Activated T-helper 2 cell treated with anti-CD3 and anti-CD28 coated beads, Interferon-gamma antibody, Interleukin-2, Interleukin-4, amounts not matched to agents 10 μg/mL and 5 μg/mL and 100 μg/mL, durations not matched to agents 14 hours and 24 hours and 36 hours (primary cell): ENCODE data around the gene CACNG5. TPM values are rescaled to one million over a fixed set of nuclear protein-coding genes. Genes with fewer than 3 reads are reported as not detected.

Experiments
- DNase-seq: peaks from one replicate; pipeline ENCODE4 v3.0.0; 2021; ENCODE audit warnings: low spot score
- H3K27ac Mint-ChIP-seq: one replicate; pipeline ENCODE4 v1.8.0; 2021; ENCODE audit warnings: mixed read lengths
- H3K27me3 Mint-ChIP-seq: one replicate; pipeline ENCODE4 v1.8.0; 2021; ENCODE audit warnings: low read depth, mixed read lengths
- H3K36me3 Mint-ChIP-seq: one replicate; pipeline ENCODE4 v1.8.0; 2021; ENCODE audit warnings: low read depth, mixed read lengths
- H3K4me1 Mint-ChIP-seq: one replicate; pipeline ENCODE4 v1.8.0; 2021; ENCODE audit warnings: low read depth, mixed read lengths
- H3K4me3 Mint-ChIP-seq: one replicate; pipeline ENCODE4 v1.8.0; 2021; ENCODE audit warnings: low read depth, mild to moderate bottlenecking, moderate library complexity, mixed read lengths
- H3K9me3 Mint-ChIP-seq: one replicate; pipeline ENCODE4 v1.8.0; 2021; ENCODE audit warnings: mixed read lengths
- intact Hi-C: fragments of 100-400 bp; cut with micrococcal nuclease; formaldehyde crosslinking; loops from one replicate; pipeline ENCODE4 v1.15.1; 2023
- total RNA-seq: library from RNA; stranded (reverse); gene quantifications from 2 replicates; pipeline ENCODE4 v1.2.3, GENCODE V29; 2022

The CACNG5 gene
- total RNA-seq, 1 donor from 2014 or later, result not detected

GRCh38 chr17:66904760-66905624 is 70.1 kb downstream of the CACNG5 start:
- Mint-ChIP-seq H3K4me1 (peaks cover 5% of the 10 kb centered on the region), H3K4me3 (no peak overlapping the region)
- intact Hi-C loops, result no loop called here

GRCh38 chr17:66906321-66907278 is 71.7 kb downstream of the CACNG5 start:
- peaks cover 6% of the 10 kb centered on the region for H3K27me3 Mint-ChIP-seq
- DNase-seq, result peak; percentile 46
- H3K4me1 Mint-ChIP-seq, result peaks cover 5% of the 10 kb centered on the region
- no peaks in the 10 kb centered on the region for H3K9me3 Mint-ChIP-seq
- H3K4me3 Mint-ChIP-seq, result no peak overlapping the region
- no peaks in the 10 kb centered on the region for H3K36me3 Mint-ChIP-seq
- no peak overlapping the region for H3K27ac Mint-ChIP-seq
- intact Hi-C loops, result loop anchor here (2.0 kb wide), 3 partner anchors 192 to 706 kb away; no protein-coding TSS in a partner anchor

More at GRCh38 chr17:66904760-66905624, 70.1 kb downstream of the CACNG5 start:
- Mint-ChIP-seq H3K27me3 (peaks cover 6% of the 10 kb centered on the region), H3K9me3 (no peaks in the 10 kb centered on the region), H3K27ac (no peak overlapping the region), H3K36me3 (no peaks in the 10 kb centered on the region)
- DNase-seq, result no peak

- Mint-ChIP-seq H3K27me3 (peaks cover 6% of the 10 kb centered on the region), H3K4me3 (no peak overlapping the region), H3K9me3 (no peaks in the 10 kb centered on the region), H3K36me3 (no peaks in the 10 kb centered on the region), H3K27ac (no peak overlapping the region), H3K4me1 (peaks cover 5% of the 10 kb centered on the region)
- no peak for DNase-seq
- intact Hi-C loops, result no loop called here
Observed at GRCh38 chr17:66909804-66910373, 75.0 kb downstream of the CACNG5 start.

GRCh38 chr17:66910651-66911285 is 75.9 kb downstream of the CACNG5 start:
- no peak for DNase-seq
- intact Hi-C loops, result no loop called here
- Mint-ChIP-seq H3K4me1 (peaks cover 5% of the 10 kb centered on the region), H3K4me3 (no peak overlapping the region), H3K27me3 (peaks cover 6% of the 10 kb centered on the region), H3K27ac (no peak overlapping the region), H3K36me3 (no peaks in the 10 kb centered on the region), H3K9me3 (no peaks in the 10 kb centered on the region)

- H3K4me1 Mint-ChIP-seq, result no peaks in the 10 kb centered on the region
- no peak for DNase-seq
- intact Hi-C loops, result no loop called here
- H3K9me3 Mint-ChIP-seq, result no peaks in the 10 kb centered on the region
- no peaks in the 10 kb centered on the region for H3K27me3 Mint-ChIP-seq
- no peak overlapping the region for H3K4me3 Mint-ChIP-seq
- no peak overlapping the region for H3K27ac Mint-ChIP-seq
- no peaks in the 10 kb centered on the region for H3K36me3 Mint-ChIP-seq
Observed at GRCh38 chr17:66915204-66915611, 80.3 kb downstream of the CACNG5 start.

GRCh38 chr17:66915792-66916191 is 80.9 kb downstream of the CACNG5 start:
- DNase-seq, result no peak
- Mint-ChIP-seq H3K27ac (no peak overlapping the region), H3K9me3 (no peaks in the 10 kb centered on the region), H3K36me3 (no peaks in the 10 kb centered on the region), H3K4me1 (no peaks in the 10 kb centered on the region), H3K4me3 (no peak overlapping the region), H3K27me3 (peaks cover 5% of the 10 kb centered on the region)
- intact Hi-C loops, result no loop called here

GRCh38 chr17:66916946-66917345 is 82.0 kb downstream of the CACNG5 start:
- Mint-ChIP-seq H3K9me3 (no peaks in the 10 kb centered on the region), H3K4me3 (no peak overlapping the region), H3K4me1 (no peaks in the 10 kb centered on the region), H3K36me3 (no peaks in the 10 kb centered on the region), H3K27ac (no peak overlapping the region), H3K27me3 (peaks cover 8% of the 10 kb centered on the region)
- intact Hi-C loops, result no loop called here
- DNase-seq, result no peak

GRCh38 chr17:66918896-66919295 is 84.0 kb downstream of the CACNG5 start:
- H3K27ac Mint-ChIP-seq, result no peak overlapping the region
- intact Hi-C loops, result no loop called here

GRCh38 chr17:66920435-66920834 is 85.5 kb downstream of the CACNG5 start:
- intact Hi-C loops, result no loop called here

More at GRCh38 chr17:66918896-66919295, 84.0 kb downstream of the CACNG5 start:
- no peak for DNase-seq
- Mint-ChIP-seq H3K9me3 (no peaks in the 10 kb centered on the region), H3K27me3 (peaks cover 20% of the 10 kb centered on the region), H3K36me3 (no peaks in the 10 kb centered on the region), H3K4me1 (no peaks in the 10 kb centered on the region), H3K4me3 (no peak overlapping the region)

GRCh38 chr17:66920950-66921349 is 86.0 kb downstream of the CACNG5 start:
- no peak overlapping the region for H3K27ac Mint-ChIP-seq
- H3K27me3 Mint-ChIP-seq, result peaks cover 29% of the 10 kb centered on the region
- H3K36me3 Mint-ChIP-seq, result no peaks in the 10 kb centered on the region
- intact Hi-C loops, result no loop called here
- H3K9me3 Mint-ChIP-seq, result no peaks in the 10 kb centered on the region
- no peaks in the 10 kb centered on the region for H3K4me1 Mint-ChIP-seq
- DNase-seq, result no peak
- H3K4me3 Mint-ChIP-seq, result no peak overlapping the region

More at GRCh38 chr17:66920435-66920834, 85.5 kb downstream of the CACNG5 start:
- Mint-ChIP-seq H3K9me3 (no peaks in the 10 kb centered on the region), H3K36me3 (no peaks in the 10 kb centered on the region), H3K4me1 (no peaks in the 10 kb centered on the region), H3K27ac (no peak overlapping the region), H3K27me3 (peaks cover 26% of the 10 kb centered on the region), H3K4me3 (no peak overlapping the region)
- DNase-seq, result no peak

- no peaks in the 10 kb centered on the region for H3K9me3 Mint-ChIP-seq
- no peak overlapping the region for H3K27ac Mint-ChIP-seq
- intact Hi-C loops, result no loop called here
- no peak for DNase-seq
- H3K4me1 Mint-ChIP-seq, result no peaks in the 10 kb centered on the region
- H3K27me3 Mint-ChIP-seq, result peaks cover 46% of the 10 kb centered on the region
- no peaks in the 10 kb centered on the region for H3K36me3 Mint-ChIP-seq
- no peak overlapping the region for H3K4me3 Mint-ChIP-seq
Observed at GRCh38 chr17:66923886-66924285, 89.0 kb downstream of the CACNG5 start.

GRCh38 chr17:66925811-66926500 is 91.0 kb downstream of the CACNG5 start:
- H3K4me1 Mint-ChIP-seq, result no peaks in the 10 kb centered on the region
- no peaks in the 10 kb centered on the region for H3K36me3 Mint-ChIP-seq
- H3K27ac Mint-ChIP-seq, result no peak overlapping the region
- intact Hi-C loops, result no loop called here
- DNase-seq, result no peak
- no peak overlapping the region for H3K4me3 Mint-ChIP-seq
- H3K9me3 Mint-ChIP-seq, result no peaks in the 10 kb centered on the region
- peaks cover 41% of the 10 kb centered on the region for H3K27me3 Mint-ChIP-seq
